ENCODE results near the gene GHITM.

GRCh38 chr10:84137811-84138210 is 1.5 kb upstream of the GHITM start:
- TF ChIP-seq POLR2A (IDR thresholded peaks at IDR 0.05; ENCODE audit: low read length) (no peak), GATA1 (IDR thresholded peaks at IDR 0.05; ENCODE audit: low read depth, low read length) (no peak)

Data from erythroblast (primary cell).